ENCODE results near the gene TEX9. TPM values are rescaled to one million over a fixed set of nuclear protein-coding genes. Genes with fewer than 3 reads are reported as not detected.

Gene TEX9
- total and polyA plus RNA-seq, 3 donors from 2014 or later = 9.9 to 37.7 (median 20.4) TPM

DNA sequence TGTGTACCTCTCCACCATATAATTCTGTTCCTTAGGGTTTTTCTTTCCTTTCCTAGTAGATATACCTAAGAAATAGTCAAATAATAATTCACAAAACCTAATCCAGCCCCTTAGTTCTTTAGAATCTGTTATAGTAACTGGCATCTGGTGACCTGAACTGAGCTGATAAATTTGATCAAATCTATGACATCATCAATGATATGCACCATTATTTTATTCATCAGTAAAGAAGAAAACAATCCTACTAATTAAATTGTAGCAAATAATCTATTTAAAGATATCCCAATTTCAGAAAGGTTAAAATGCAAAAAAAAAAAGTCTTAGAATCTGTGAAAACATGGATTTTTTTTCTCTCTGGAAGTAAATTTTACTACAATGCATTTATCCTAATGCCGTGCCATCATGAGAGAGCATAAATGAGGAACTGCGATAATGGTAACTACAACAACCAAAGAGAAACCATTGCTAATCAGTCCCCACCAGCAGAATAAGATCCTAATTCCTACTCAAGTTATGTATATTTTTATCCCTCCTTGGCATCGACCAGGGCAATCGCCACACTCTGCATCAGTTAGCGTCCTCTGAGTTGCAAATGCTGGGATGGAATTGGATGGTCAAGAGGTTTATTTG is 106.3 kb downstream of the TEX9 start:
- Histone ChIP-seq H3K9me3 (no peaks in the 10 kb centered on the region), H3K27me3 (no peaks in the 10 kb centered on the region), H3K36me3 (ENCODE audit: low read depth, missing control alignments) (no peaks in the 10 kb centered on the region), H3K27ac (no peak overlapping the region), H3K4me3 (no peak overlapping the region), H3K4me1 (no peaks in the 10 kb centered on the region)
- DNase-seq = no peak
- WGBS, 2 donors = 87 to 92% methylated on average over 5 of the region's 5 CpGs
- no peak for TF ChIP-seq POLR2A (IDR thresholded peaks at IDR 0.05)
- no peak for TF ChIP-seq CTCF (IDR thresholded peaks at IDR 0.05)
- intact Hi-C loops (cut with DNase I; ENCODE audit: low total_unique reads) = no loop called here

- TF ChIP-seq POLR2A (IDR thresholded peaks at IDR 0.05) = no peak
- no peak for TF ChIP-seq CTCF (IDR thresholded peaks at IDR 0.05)
- Histone ChIP-seq H3K27me3 (no peaks in the 10 kb centered on the region), H3K27ac (no peak overlapping the region), H3K4me3 (no peak overlapping the region), H3K9me3 (no peaks in the 10 kb centered on the region), H3K4me1 (no peaks in the 10 kb centered on the region), H3K36me3 (ENCODE audit: low read depth, missing control alignments) (no peaks in the 10 kb centered on the region)
- 81 to 88% methylated on average over 2 of the region's 2 CpGs for WGBS, 2 donors
- intact Hi-C loops (cut with DNase I; ENCODE audit: low total_unique reads) = no loop called here
- no peak for DNase-seq
These were observed 107.1 kb downstream of the TEX9 start for GRCh38 chr15:56472278-56472677.

DNA sequence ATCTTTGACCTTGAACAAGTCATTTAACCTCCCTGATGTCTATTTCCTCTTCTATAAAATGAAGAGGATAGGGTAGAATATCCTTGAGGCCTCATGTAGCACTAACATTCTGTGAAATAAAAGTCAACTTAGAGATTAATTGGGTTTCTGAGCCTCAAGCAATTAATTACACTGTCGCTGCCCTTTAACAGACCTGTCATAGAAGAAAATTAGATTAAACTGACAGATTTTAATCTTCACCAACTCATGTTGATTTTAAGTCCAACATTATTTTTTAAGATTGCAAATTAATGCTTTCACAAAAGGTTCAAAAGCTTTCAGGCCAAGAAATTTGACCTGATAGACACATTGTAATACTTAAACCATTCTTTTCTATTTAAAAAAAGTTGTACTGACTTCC is 107.8 kb downstream of the TEX9 start:
- no peak for DNase-seq
- H3K4me3 ChIP-seq = no peak overlapping the region
- H3K9me3 ChIP-seq = no peaks in the 10 kb centered on the region
- no peaks in the 10 kb centered on the region for H3K4me1 ChIP-seq
- intact Hi-C loops (cut with DNase I; ENCODE audit: low total_unique reads) = no loop called here
- 74 to 96% methylated on average over 1 of the region's 1 CpG for WGBS, 2 donors
- no peaks in the 10 kb centered on the region for H3K36me3 ChIP-seq (ENCODE audit: low read depth, missing control alignments)
- no peaks in the 10 kb centered on the region for H3K27me3 ChIP-seq
- TF ChIP-seq CTCF (IDR thresholded peaks at IDR 0.05) (no peak), POLR2A (IDR thresholded peaks at IDR 0.05) (no peak)
- H3K27ac ChIP-seq = no peak overlapping the region

GRCh38 chr15:56475351-56475750 is 110.1 kb downstream of the TEX9 start:
- H3K27me3 ChIP-seq = no peaks in the 10 kb centered on the region
- no peak for TF ChIP-seq CTCF (IDR thresholded peaks at IDR 0.05)
- no peak for TF ChIP-seq POLR2A (IDR thresholded peaks at IDR 0.05)
- H3K4me3 ChIP-seq = no peak overlapping the region
- H3K36me3 ChIP-seq (ENCODE audit: low read depth, missing control alignments) = no peaks in the 10 kb centered on the region
- DNase-seq = no peak
- no peak overlapping the region for H3K27ac ChIP-seq
- no peaks in the 10 kb centered on the region for H3K9me3 ChIP-seq
- no peaks in the 10 kb centered on the region for H3K4me1 ChIP-seq
- intact Hi-C loops (cut with DNase I; ENCODE audit: low total_unique reads) = no loop called here

Other genes starting within 250 kb of the TEX9 start
- gene RFX7, start 121.5 kb upstream of the TEX9 start, total RNA-seq = 10 to 100 TPM; 19.7 to 21.6 TPM
- gene RFX7, start 121.5 kb upstream of the TEX9 start, polyA plus RNA-seq (ENCODE audit: insufficient read depth, low read depth, low replicate concordance) = 17.5 TPM
- 10 to 100 TPM; 15.2 to 29.8 TPM for gene MNS1, start 99.7 kb downstream of the TEX9 start, total RNA-seq
- 16.5 TPM for gene MNS1, start 99.7 kb downstream of the TEX9 start, polyA plus RNA-seq (ENCODE audit: insufficient read depth, low read depth, low replicate concordance)

Measured in testis (tissue), 3 donors.